Peyer's patch (tissue), 4 donors: ENCODE results near the gene METTL15.

Experiments used
- CTCF ChIP-seq, 6 experiments: fragments of 450-650 bp in 4 of 6; fragments of 200-600 bp in 2 of 6; sonication (generic) in 1 of 6; IDR thresholded peaks; one replicate each; pipeline ENCODE4 v1.5.1; 2017 to 2019; ENCODE audit warnings: antibody characterized with exemption in 6 of 6, mild to moderate bottlenecking in 3 of 6, moderate library complexity in 1 of 6
- POLR2A ChIP-seq, 2 donors: fragments of 450-650 bp; IDR thresholded peaks; one replicate each; pipeline ENCODE4 v1.5.1; 2017; ENCODE audit warnings: antibody characterized with exemption in 2 of 2, mild to moderate bottlenecking in 2 of 2, moderate library complexity in 2 of 2

GRCh38 chr11:28153586-28153985 is 45.4 kb downstream of the METTL15 start:
- TF ChIP-seq CTCF (IDR thresholded peaks at IDR 0.05), result no peak
- no peak for TF ChIP-seq POLR2A (IDR thresholded peaks at IDR 0.05)
